ENCODE results near the gene KPNA6. TPM values are rescaled to one million over a fixed set of nuclear protein-coding genes. Genes with fewer than 3 reads are reported as not detected.

The KPNA6 gene
- total and polyA plus RNA-seq, 9 of the 15 experiments (the other 6 are each of a cell fraction or from before 2014, with no cell fraction given), result 20.1 to 54.6 (median 32.2) TPM

- TF ChIP-seq PRDM10 (IDR thresholded peaks at IDR 0.05; ENCODE audit: partially characterized antibody), result no peak
- TF ChIP-seq, protein P1, sequence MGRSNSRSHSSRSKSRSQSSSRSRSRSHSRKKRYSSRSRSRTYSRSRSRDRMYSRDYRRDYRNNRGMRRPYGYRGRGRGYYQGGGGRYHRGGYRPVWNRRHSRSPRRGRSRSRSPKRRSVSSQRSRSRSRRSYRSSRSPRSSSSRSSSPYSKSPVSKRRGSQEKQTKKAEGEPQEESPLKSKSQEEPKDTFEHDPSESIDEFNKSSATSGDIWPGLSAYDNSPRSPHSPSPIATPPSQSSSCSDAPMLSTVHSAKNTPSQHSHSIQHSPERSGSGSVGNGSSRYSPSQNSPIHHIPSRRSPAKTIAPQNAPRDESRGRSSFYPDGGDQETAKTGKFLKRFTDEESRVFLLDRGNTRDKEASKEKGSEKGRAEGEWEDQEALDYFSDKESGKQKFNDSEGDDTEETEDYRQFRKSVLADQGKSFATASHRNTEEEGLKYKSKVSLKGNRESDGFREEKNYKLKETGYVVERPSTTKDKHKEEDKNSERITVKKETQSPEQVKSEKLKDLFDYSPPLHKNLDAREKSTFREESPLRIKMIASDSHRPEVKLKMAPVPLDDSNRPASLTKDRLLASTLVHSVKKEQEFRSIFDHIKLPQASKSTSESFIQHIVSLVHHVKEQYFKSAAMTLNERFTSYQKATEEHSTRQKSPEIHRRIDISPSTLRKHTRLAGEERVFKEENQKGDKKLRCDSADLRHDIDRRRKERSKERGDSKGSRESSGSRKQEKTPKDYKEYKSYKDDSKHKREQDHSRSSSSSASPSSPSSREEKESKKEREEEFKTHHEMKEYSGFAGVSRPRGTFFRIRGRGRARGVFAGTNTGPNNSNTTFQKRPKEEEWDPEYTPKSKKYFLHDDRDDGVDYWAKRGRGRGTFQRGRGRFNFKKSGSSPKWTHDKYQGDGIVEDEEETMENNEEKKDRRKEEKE (IDR thresholded peaks at IDR 0.05; ENCODE audit: borderline replicate concordance in 1 of 2, control insufficient read depth in 1 of 2, low read depth in 2 of 2, low read length in 1 of 2), result no peak
- no peak for TF ChIP-seq DLX4 (CRISPR knock-in tag; IDR thresholded peaks at IDR 0.05)
- no peak for TF ChIP-seq ZKSCAN8 (CRISPR knock-in tag; IDR thresholded peaks at IDR 0.05)
- no peak for TF ChIP-seq SRSF9 (IDR thresholded peaks at IDR 0.05; ENCODE audit: borderline replicate concordance, low read depth, low read length)
- peak; percentile 57; the same call in 1 of the 2 replicates for TF ChIP-seq CTBP1 (IDR thresholded peaks at IDR 0.05; ENCODE audit: borderline replicate concordance)
- no peak for TF ChIP-seq ZNF717 (CRISPR knock-in tag; IDR thresholded peaks at IDR 0.05)
- TF ChIP-seq TOE1 (IDR thresholded peaks at IDR 0.05; ENCODE audit: borderline replicate concordance), result peak; percentile 76; the same call in 1 of the 2 replicates
- TF ChIP-seq TOE1 (CRISPR knock-in tag; IDR thresholded peaks at IDR 0.05; ENCODE audit: borderline replicate concordance, low read depth), result no peak
- TF ChIP-seq TAF9B (IDR thresholded peaks at IDR 0.05; ENCODE audit: partially characterized antibody), result no peak
- TF ChIP-seq FOXA3 (CRISPR knock-in tag; conservative IDR thresholded peaks at IDR 0.05 in 1 of 2, IDR thresholded peaks at IDR 0.05 in 1 of 2), result peak in 1 of 2 experiments; percentile 83; a peak in 1 of 4 replicates
- no peak for TF ChIP-seq CBFA2T3 (IDR thresholded peaks at IDR 0.05)
- no peak for TF ChIP-seq SREBF1 (IDR thresholded peaks at IDR 0.05; ENCODE audit: borderline replicate concordance, low read depth, low read length)
- TF ChIP-seq RBM22 (IDR thresholded peaks at IDR 0.05; ENCODE audit: low read depth, low read length, poor library complexity, severe bottlenecking), result no peak
- no peak for TF ChIP-seq GATAD2B (IDR thresholded peaks at IDR 0.05; ENCODE audit: borderline replicate concordance)
- TF ChIP-seq NFE2L1 (tag; IDR thresholded peaks at IDR 0.05; ENCODE audit: borderline replicate concordance, low read depth), result no peak
- TF ChIP-seq PRMT5 (CRISPR knock-in tag; IDR thresholded peaks at IDR 0.05), result no peak
- TF ChIP-seq ZNF280B (CRISPR knock-in tag; IDR thresholded peaks at IDR 0.05), result no peak
Measured at GRCh38 chr1:32200226-32201010, 92.6 kb downstream of the KPNA6 start, which contains the start of gene CCDC28B (continued).
